ENCODE results near the gene RGL2.

DNA sequence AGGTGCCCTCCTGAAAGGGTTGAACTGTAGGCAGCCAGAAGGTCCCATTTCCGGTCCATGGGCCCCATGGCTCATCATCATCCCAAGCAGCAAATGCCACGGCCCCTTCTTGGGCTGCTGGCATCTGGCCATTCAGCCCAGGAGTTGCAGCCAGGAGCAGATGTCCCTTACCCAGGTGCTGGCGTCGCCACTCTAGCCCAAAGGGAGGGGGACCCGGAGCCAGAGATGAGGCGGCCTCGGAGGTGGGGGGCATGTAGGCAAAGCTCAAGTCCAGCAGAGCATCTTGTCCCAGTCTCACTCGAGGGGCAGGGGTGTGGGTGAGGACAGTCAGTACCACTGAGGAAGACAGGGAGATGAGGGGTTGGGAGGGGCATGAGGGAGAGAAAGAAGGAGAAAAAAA lies 6.3 kb upstream of the RGL2 start:
- TF ChIP-seq CTCF (IDR thresholded peaks at IDR 0.05) (no peak), GABPA (IDR thresholded peaks at IDR 0.05; ENCODE audit: low read depth) (no peak)
